HG03354 (cell line): ENCODE results near the gene GBP2.
A peak's percentile ranks its signal among the peaks of the same experiment; 100 is the strongest.

ENCODE experiments used
- ATAC-seq: cut with Tn5 transposase; IDR thresholded peaks from one replicate; pipeline ENCODE4 v1.9.1; 2021; ENCODE audit warnings: mild to moderate bottlenecking; ENCODE audit not compliant: unreplicated experiment, poor library complexity, severe bottlenecking

GBP2 gene, protein sequence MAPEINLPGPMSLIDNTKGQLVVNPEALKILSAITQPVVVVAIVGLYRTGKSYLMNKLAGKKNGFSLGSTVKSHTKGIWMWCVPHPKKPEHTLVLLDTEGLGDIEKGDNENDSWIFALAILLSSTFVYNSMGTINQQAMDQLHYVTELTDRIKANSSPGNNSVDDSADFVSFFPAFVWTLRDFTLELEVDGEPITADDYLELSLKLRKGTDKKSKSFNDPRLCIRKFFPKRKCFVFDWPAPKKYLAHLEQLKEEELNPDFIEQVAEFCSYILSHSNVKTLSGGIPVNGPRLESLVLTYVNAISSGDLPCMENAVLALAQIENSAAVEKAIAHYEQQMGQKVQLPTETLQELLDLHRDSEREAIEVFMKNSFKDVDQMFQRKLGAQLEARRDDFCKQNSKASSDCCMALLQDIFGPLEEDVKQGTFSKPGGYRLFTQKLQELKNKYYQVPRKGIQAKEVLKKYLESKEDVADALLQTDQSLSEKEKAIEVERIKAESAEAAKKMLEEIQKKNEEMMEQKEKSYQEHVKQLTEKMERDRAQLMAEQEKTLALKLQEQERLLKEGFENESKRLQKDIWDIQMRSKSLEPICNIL

DNA sequence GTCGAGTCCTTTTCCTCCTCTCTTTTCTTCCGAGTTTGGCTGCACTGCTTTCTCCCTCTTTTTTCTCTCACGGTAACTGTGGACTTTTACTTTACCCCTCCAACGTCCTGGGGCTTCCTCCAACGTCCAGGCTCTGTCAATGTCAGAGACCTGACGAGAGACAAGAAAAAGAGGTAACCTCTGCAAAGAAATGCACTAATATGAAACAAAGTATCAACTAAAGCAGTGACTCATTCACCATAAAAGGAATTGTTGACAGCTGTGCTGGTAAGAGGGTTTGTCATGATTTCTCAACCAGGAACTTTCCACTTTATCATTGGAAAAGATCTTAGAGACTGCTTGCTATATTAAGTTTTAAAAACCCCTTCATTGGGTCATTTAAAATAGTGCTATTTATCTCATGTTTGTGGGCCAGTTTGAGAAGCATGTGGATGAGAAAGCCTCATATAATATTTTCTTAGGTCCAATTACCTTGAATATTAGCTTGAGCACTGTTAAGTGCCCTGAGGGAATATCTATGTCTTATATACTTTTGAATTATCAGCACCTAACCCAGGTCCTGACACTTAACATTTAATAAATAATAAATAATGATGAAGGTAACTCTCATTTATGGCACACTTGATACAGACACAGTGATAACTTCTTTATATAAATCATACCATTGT, at the start of gene GBP2:
GBP2 (minus strand) TSS at position 202 of the 668 bp plus-strand sequence. CDS start 4,148 bp downstream, outside the sequence.
- ATAC-seq: peak; percentile 71

DNA sequence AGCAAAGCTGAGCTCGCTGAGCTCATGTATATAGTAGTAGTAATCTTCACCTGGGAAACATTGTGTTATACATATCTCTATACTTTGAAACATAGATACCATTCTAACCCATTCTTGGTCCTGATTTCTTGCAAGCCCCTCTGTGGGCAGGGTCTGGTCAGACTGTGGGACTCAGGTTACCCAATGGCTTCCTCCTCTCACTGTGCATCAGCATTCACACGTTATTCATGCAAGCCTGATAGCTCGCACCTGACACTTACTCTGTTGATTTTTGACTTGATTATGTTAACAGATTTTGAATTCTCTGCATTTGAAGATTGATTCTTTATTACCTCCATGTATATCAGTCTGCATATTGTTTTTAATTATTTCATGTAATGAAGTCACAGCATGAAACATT, 48.6 kb upstream of the GBP2 start:
- ATAC-seq: no peak

DNA sequence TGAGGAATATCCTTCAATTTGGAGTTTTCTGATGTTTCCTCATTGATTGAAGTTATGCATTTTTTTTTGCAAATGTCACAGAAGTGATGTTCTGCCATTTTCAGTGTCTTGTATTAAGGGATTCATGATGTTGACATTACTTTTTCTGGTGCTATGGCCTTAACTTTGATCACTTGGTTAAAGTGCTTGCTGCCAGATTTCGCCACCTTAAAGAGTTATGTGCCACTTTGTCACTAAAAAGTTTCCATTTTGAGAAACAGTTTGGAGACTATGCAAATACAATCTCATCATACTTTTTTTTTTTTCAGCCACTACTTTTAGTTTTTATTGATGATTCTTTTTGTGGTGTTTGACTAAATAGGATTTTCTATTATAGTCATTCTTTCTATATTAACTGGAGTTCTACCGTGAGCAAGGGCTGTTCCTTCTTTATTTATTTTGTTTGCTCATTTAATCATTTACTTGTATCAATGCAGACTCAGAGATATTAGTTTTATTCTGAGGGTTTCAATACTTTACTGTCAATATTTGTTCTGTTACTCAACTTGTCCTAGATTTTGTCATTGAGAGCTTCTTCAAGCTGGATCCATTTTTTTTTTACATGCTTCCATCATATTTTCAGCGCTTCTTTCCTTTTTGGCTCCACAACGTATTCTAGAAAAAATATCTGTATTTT, 46.7 kb upstream of the GBP2 start:
- ATAC-seq: no peak

DNA sequence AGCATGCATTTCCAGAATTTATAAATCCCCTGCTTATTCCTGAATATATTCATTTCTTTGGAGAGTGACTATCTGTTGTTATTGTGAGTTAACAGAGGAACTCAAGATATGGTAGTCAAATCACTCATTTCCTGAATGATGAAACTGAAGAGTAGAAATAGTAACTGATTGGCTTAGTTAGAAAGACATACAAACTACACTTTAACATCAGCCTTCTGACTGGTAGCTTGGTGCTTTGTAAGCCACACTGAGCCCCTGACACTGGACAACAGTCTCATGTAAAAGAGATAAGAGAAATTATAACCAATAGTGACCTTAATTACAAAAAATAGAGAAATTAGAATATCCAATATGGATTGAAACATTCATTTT, 45.1 kb upstream of the GBP2 start:
- ATAC-seq: peak; percentile 58

DNA sequence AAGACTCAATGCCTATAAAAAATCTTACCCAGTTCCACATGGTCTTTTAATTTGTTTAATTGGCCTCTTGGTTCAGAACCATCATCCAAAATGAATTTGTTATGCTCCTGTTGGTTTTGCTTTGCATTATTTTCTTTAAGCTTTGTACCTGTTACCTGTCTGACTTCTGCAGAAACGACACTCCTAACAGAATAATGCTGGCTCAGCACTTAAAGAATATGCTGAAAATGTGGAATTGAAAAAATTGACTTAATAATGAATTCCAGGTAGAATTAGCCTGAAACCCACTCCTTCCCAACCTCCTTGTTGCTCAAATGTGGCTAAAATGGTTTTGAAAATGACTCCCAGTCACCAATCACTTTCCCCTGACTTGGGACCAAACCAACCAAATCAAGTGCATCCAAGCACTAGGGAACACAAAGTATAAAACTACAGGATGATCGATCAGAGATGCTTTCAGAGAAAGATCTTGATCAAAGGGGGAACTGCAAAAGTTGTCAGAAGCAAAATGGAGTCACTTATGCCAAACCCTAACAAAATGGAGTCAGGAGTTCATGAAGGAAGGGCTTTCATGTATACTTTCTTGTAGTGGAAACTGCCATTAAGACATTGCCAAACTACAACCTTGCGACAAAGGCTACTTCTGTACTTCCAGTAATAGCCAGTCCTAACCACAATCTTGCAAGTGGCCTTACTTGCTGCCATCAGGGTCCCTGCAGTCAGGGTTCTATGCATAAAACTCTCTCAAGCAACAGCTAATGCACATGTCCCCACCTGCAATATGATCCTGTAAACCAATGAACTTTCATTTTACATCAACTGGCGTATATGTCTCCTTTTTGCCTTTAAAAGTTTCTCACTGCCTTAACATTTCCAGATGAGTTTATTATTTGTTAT, 44.5 kb upstream of the GBP2 start:
- peak; percentile 42 for ATAC-seq

DNA sequence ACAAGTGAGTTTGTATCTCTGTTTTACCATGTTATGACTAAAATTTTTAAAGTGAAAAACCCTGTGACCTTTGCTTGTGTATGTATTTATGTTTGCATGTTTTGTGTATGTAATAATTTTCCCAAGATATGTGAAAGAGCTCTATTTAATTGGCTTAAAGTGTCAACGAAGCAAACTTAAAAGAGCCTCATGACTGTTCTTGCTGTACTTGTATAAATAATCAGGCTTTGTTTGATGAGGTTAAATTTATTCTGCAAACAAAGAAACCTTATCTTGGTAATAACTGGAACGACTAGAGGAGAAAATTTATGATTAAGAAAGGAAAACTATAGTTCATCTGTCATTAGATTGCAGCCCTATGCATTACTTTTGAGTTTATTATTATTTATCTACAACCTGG, 43.3 kb upstream of the GBP2 start:
- ATAC-seq: no peak

DNA sequence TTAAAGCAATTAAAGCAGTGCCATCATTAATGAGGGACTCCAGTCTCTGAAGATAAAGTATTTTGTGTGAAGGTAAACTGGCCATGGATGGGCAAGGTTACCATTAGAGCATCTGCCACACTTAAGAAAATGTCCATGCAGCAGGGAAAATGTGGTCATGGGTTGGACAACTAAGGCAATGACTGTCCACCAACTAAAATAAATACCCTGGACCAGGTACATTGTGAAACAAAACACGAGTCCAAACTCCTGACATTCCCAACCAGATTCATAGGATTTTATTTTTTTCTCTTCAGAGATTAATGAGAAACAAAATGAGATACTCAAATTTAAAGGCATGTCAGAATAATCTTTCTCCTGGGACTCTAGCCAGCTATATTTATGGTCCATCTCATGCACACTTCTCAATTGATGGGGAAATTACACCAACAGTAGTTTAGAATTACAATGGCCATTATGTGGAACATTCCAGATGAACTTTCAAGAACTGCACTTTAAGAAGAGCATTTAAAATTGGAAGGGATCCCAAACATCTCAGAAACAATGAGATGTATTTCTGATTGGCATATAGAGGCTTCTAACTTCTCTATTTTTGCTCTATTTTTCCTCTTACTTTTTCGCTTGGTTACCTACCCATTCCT, 41.8 kb upstream of the GBP2 start:
- ATAC-seq: no peak

DNA sequence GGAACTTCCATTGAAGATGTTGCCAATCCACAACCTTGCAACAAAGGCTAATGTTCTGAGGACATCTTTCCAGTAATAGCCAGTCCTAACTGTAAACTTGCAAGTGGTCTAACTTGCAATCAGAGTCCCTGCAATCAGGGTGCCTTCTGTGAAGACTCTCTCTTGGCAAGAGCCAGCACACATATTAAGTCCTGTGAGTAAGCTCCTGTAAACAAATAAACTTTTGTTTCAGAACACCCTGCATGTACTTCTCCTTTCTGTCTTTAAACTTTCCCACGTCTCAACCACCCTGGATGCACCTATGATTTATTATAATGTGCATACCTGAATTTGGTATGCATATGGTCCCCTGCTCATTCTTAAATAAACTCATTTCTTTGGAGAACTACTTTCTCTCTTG, 40.8 kb upstream of the GBP2 start:
- ATAC-seq: no peak

DNA sequence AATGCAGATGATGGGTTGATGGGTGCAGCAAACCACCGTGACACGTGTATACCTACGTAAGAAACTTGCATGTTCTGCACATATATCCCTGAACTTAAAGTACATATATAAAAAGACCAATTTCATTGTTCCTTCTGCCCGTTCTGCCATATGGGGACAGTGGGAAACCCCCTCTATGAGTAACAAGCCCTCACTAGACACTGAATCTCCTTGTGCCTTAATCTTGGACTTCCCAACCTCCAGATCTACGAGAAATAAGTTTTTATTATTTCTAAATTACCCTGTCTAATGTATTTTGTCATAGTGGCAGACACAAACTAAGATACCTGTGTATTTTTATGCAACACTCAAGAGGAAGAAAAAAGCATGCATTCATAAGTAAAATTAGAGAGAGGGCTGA, 39.9 kb upstream of the GBP2 start:
- ATAC-seq: no peak

DNA sequence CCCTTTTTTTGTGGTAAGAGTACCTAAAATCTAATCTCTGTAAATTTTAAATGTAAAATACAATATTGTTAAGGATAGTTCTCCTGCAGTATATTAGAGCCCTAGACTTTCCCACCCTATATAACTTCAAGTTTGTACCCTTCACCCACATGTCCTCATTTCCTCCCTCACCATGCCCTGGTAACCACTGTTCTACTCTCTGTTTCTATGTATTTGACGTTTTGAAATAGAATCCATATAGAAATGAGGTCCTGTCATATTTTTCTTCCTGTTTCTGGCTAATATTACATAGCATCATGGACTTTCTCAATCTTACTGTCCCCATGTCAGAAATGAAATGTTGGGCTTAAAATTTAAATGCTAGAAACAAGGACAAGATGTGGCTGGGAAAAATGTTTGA, 25.1 kb upstream of the GBP2 start:
- ATAC-seq: no peak

DNA sequence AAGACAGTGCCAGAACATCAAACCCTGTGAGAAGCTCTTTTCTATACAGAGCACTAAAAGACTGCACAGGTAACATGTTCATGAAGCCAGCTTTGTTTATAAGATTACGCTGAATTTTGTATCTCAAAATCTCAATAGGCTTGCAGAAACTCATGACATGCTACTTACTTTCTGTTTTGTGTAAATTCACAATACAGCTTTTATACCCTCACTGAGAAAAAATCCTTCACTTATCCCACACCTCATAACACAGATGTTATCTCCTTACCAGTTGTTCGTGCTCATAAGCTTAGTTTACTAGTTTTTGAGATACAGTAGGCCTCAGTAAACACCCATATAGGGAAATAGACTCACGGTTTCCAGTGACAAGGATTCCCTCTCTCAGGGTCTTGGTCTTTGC, 24.1 kb upstream of the GBP2 start:
- no peak for ATAC-seq

DNA sequence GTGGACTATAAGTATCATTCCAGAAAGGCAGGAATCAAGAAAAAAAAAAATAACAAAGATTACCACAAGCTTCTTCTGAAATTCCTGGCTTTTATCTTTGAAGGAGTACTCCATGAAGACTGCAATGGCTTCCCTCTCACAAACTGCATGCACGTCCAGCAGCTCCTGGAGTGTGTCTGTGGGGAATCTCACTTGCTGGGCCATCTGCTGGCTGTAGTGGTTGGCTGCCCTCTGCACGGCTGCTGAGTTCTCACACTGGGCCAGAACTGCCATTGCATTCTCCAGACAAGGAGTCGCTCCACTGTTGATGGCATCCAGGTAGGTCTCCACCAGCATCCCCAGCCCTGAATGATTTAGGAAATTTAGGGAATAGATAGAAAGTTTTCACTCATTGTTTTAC, 23.3 kb upstream of the GBP2 start:
- no peak for ATAC-seq

DNA sequence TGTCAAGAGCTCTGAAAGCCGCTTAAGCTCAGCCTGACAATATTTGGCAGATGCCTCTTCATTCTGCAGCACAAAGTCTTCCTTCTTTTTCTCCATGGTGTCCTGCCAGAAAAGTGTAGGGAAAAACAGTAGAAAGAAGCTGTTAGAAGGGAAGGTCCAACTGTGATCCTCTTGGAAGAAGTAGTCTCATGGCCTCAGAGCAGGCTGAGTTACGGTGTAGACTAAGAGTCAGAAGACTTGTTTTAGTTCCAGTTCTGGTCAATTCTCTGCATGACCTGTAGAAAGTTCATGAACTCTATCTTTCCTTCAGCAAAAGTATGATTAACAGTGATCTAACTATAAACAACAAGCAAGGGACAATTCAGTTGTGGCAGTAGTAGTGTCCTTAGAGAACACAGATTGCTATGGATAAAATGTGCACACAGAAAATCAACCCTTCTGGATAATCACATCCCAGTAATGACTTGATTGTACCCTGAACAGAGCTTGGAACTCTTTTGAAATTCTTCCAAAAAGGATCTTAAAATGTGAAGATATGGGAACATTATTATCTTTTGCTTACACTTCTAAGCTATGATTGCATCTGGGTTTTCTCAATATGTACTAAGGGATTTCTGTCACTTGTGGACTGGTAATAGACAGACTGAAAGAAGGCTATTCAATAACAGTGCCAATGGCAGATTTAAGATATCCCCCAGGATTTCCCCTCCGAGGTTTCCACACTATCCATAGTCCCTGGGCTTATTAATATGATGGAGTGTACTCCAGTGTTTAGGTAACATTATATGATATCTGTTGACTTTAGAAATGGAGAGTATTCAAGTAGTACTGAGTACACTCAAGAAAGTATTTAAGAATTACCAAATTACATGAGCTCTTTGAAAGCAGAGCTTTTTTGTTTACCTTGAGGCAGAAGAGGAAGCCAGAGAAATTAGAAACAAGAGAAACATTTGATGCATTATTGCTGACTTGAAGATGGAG, 22.1 kb upstream of the GBP2 start:
- no peak for ATAC-seq

DNA sequence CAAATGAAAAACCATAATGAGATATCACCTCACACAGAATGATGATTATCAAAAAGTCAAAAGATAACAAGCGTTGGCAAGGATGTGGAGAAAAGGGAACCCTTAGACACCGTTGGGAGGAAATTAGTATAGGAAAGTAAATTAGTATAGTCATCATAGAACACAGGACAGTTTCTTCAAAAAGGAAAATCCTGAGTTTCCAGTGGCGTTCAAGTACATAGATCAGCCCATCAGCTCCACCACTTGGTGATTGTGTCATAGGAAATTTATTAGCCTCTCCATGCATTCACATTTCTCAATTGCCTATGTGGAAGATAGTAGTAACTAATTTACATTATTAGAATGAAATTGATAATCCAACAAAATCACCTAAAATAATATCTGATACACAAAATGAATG, 20.8 kb upstream of the GBP2 start:
- ATAC-seq: no peak

DNA sequence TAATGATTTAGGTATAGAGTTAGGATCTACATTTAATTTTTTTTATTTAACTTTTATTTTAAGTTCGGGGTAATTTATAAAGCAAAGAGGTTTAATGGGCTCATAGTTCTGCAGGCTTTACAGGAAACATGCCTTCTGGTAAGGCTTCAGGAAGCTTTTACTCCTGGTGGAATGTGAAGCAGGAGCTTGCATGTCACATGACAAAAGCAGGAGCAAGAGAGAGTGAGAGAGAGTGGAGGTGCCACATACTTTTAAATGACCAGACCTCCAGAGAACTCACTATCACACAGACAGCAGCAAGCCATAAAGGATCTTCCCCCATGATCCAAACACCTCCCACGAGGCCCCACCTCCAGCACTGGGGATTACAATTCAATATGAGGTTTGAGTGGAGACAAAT, 17.6 kb upstream of the GBP2 start:
- no peak for ATAC-seq

DNA sequence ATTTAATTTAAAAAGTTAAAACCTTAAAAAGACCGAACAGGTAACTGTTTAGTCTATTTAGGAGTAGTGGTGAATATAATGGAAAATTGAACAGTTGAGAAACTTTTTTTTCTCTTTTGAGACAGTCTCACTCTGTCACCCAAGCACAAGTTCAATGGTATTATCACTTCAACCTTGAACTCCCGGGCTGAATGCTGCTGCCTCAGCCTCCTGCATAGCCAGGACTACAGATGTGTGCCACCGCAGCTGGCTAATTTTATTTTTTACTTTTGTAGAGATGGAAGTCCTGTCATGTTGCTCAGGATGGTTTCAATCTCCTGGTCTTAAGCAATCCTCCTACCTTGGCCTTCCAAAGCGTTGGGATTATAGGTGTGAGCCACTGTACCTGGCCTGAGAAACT, 16.2 kb upstream of the GBP2 start:
- no peak for ATAC-seq

DNA sequence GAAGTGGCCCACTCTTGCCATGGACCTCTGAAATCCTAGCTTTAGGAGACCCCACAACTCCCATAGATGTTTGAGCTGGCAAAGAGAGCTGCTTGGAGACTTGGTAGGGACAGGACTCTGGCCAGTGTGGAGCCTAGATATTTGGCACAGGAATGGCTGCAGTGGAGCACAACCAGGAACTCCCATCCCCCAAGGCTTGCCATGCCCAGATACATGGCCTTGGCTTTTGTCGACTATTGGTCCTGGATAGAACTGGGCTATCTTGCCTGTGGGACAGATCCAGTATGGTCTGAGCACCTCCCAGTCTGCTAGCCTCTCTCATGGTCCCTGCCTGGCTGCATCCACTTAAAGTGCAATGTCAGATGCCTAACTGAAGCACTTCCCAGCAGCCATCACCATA, 7.8 kb upstream of the GBP2 start:
- no peak for ATAC-seq

DNA sequence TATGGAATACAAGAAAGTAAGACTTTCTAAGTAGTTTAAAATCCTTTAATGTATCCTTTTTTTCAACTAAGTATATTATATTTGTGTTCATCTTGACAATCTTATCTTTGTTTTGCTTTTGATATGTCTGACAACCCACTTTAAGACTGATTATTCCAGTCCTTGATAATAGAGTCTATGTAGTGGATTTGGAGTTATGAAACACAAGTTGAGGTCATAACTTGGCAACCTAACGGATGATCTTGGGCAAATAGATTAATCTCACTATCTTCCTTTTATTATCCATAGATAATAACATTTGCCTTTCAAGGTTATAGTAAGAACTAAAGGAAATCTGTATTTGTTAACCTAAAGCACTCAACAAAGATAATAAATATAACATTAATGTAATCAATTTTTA, 4.8 kb upstream of the GBP2 start:
- ATAC-seq: no peak
